GM23338 (cell line): ENCODE measurements around the gene BEST1. TPM values are rescaled to one million over a fixed set of nuclear protein-coding genes. Genes with fewer than 3 reads are reported as not detected.

Experiments used
- ATAC-seq: fragments of 200-7000 bp; cut with Tn5 transposase; 3 replicates; pipeline ENCODE4 v1.9.1; 2020
- DNase-seq: peaks from one replicate; pipeline ENCODE4 v3.0.0-alpha.2; 2015; ENCODE audit warnings: low spot score
- H2AFZ ChIP-seq: fragments of 200-600 bp; sonication (generic); 2 replicates; pipeline ENCODE4 v1.8.0; 2016; ENCODE audit warnings: antibody characterized with exemption, mild to moderate bottlenecking, moderate library complexity
- H3F3A ChIP-seq: fragments of 200-600 bp; sonication (generic); replicated peaks from 2 replicates; pipeline ENCODE4 v1.8.0; 2017; ENCODE audit warnings: antibody characterized with exemption, mixed run types, low read depth
- H3K27ac ChIP-seq: fragments of 200-600 bp; sonication (generic); 2 replicates; pipeline ENCODE4 v1.6.1; 2016; ENCODE audit warnings: low read depth
- H3K27me3 ChIP-seq: fragments of 200-600 bp; sonication (generic); 2 replicates; pipeline ENCODE4 v1.8.0; 2016; ENCODE audit warnings: mild to moderate bottlenecking, mixed run types, moderate library complexity; ENCODE audit not compliant: insufficient read depth
- H3K36me3 ChIP-seq: fragments of 200-600 bp; sonication (generic); 2 replicates; pipeline ENCODE4 v1.8.0; 2016; ENCODE audit warnings: mild to moderate bottlenecking; ENCODE audit not compliant: insufficient read depth
- H3K4me1 ChIP-seq: fragments of 200-600 bp; sonication (generic); 2 replicates; pipeline ENCODE4 v1.8.0; 2016; ENCODE audit warnings: mild to moderate bottlenecking, moderate library complexity; ENCODE audit not compliant: insufficient read depth
- H3K4me2 ChIP-seq: fragments of 200-600 bp; sonication (generic); 2 replicates; pipeline ENCODE4 v1.7.1; 2017; ENCODE audit warnings: mixed run types
- H3K4me3 ChIP-seq: fragments of 200-600 bp; sonication (generic); 2 replicates; pipeline ENCODE4 v1.6.1; 2016; ENCODE audit warnings: mixed run types
- H3K79me2 ChIP-seq: fragments of 200-600 bp; sonication (generic); replicated peaks from 2 replicates; pipeline ENCODE4 v1.8.0; 2017; ENCODE audit warnings: mild to moderate bottlenecking; ENCODE audit not compliant: insufficient read depth
- H3K9me2 ChIP-seq: fragments of 200-600 bp; sonication (generic); 2 replicates; pipeline ENCODE4 v1.8.0; 2017; ENCODE audit not compliant: insufficient read depth
- H4K20me1 ChIP-seq: fragments of 200-600 bp; sonication (generic); replicated peaks from 2 replicates; pipeline ENCODE4 v1.8.0; 2017; ENCODE audit warnings: mild to moderate bottlenecking; ENCODE audit not compliant: insufficient read depth
- H3K27ac Mint-ChIP-seq: 2 replicates; pipeline ENCODE4 v1.8.0; 2020; ENCODE audit warnings: inconsistent platforms, mild to moderate bottlenecking, moderate library complexity, mixed read lengths
- H3K27me3 Mint-ChIP-seq: 3 replicates; pipeline ENCODE4 v1.8.0; 2022; ENCODE audit warnings: low read depth, mild to moderate bottlenecking, moderate library complexity, mixed read lengths, inconsistent platforms; ENCODE audit not compliant: insufficient read depth, poor library complexity
- H3K36me3 Mint-ChIP-seq: 3 replicates; pipeline ENCODE4 v1.8.0; 2021; ENCODE audit warnings: low read depth, mild to moderate bottlenecking, inconsistent platforms, moderate library complexity, mixed read lengths
- H3K4me1 Mint-ChIP-seq: 3 replicates; pipeline ENCODE4 v1.8.0; 2020; ENCODE audit warnings: mild to moderate bottlenecking, inconsistent platforms, mixed read lengths
- H3K4me3 Mint-ChIP-seq: 3 replicates; pipeline ENCODE4 v1.8.0; 2021; ENCODE audit warnings: moderate library complexity, mild to moderate bottlenecking, inconsistent platforms, mixed read lengths
- H3K9me3 Mint-ChIP-seq: 3 replicates; pipeline ENCODE4 v1.8.0; 2020; ENCODE audit warnings: moderate library complexity, mild to moderate bottlenecking, inconsistent platforms, mixed read lengths
- CREB1 ChIP-seq: fragments of 250-450 bp; sonication (Bioruptor Pico); IDR thresholded peaks from 2 replicates; pipeline ENCODE4 v1.5.0; 2020; ENCODE audit warnings: low read depth, mild to moderate bottlenecking, moderate library complexity
- CTCF ChIP-seq, 2 experiments: fragments of 200-600 bp in 1 of 2; sonication (generic) in 1 of 2; conservative IDR thresholded peaks; 2 replicates each; pipeline versions ENCODE4 v1.5.1 to v1.6.1; 2016 to 2017; ENCODE audit warnings: antibody characterized with exemption in 2 of 2, low read depth in 2 of 2, mild to moderate bottlenecking in 2 of 2, moderate library complexity in 1 of 2
- ETS1 ChIP-seq: IDR thresholded peaks from 2 replicates; pipeline ENCODE4 v1.6.1; 2016; ENCODE audit warnings: antibody characterized with exemption
- EZH2phosphoT487 ChIP-seq: fragments of 200-600 bp; sonication (generic); IDR thresholded peaks from one replicate; pipeline ENCODE4 v1.8.1; 2018; ENCODE audit warnings: antibody characterized with exemption; ENCODE audit not compliant: unreplicated experiment
- JUNB ChIP-seq: IDR thresholded peaks from one replicate; pipeline ENCODE4 v1.6.1; 2016; ENCODE audit warnings: antibody characterized with exemption; ENCODE audit not compliant: unreplicated experiment
- NANOG ChIP-seq: IDR thresholded peaks from 2 replicates; pipeline ENCODE4 v1.6.1; 2016; ENCODE audit warnings: antibody characterized with exemption, borderline replicate concordance
- POLR2AphosphoS5 ChIP-seq: IDR thresholded peaks from 2 replicates; pipeline ENCODE4 v1.6.1; 2016; ENCODE audit warnings: antibody characterized with exemption, low read depth
- ZNF114 ChIP-seq: fragments of 250-450 bp; sonication (Bioruptor Pico); IDR thresholded peaks from 2 replicates; pipeline ENCODE4 v1.5.0; 2020; ENCODE audit warnings: mild to moderate bottlenecking, moderate library complexity
- ZNF462 ChIP-seq: fragments of 250-450 bp; sonication (Bioruptor Pico); IDR thresholded peaks from 2 replicates; pipeline ENCODE4 v1.5.0; 2020; ENCODE audit warnings: mild to moderate bottlenecking, moderate library complexity
- polyA plus RNA-seq: library from polyadenylated mRNA; unstranded; fragments of >200 nt; fragmentation: Nextera tagmentation; extraction: Ambion mirVana; gene quantifications from 2 replicates; pipeline ENCODE4 v1.2.1, GENCODE V29; 2016
- total RNA-seq: library from RNA; depleted of rRNA; stranded (reverse); fragments of >200 nt; shearing (Covaris generic); gene quantifications from 2 replicates; pipeline ENCODE4 v1.2.3, GENCODE V29; 2014

Gene BEST1
- total and polyA plus RNA-seq, 2 experiments from 2014 or later, result 0.35 to 0.44 TPM

- no peak overlapping the region for H3K27ac Mint-ChIP-seq
- H3F3A ChIP-seq, result no peaks in the 10 kb centered on the region
- H3K9me3 Mint-ChIP-seq, result peaks cover 15% of the 10 kb centered on the region
- peaks cover 5% of the 10 kb centered on the region for H3K27me3 Mint-ChIP-seq
- no peak overlapping the region for H3K4me3 Mint-ChIP-seq
- no peak for TF ChIP-seq ETS1
- TF ChIP-seq CREB1 (CRISPR knock-in tag), result no peak
- no peak for TF ChIP-seq CTCF (conservative IDR thresholded peaks at IDR 0.05; ENCODE audit: low read depth in 2 of 2)
- no peak for TF ChIP-seq JUNB
- TF ChIP-seq ZNF462 (CRISPR knock-in tag), result no peak
- TF ChIP-seq POLR2AphosphoS5, result no peak
- TF ChIP-seq NANOG, result no peak
- TF ChIP-seq ZNF114 (CRISPR knock-in tag), result no peak
- TF ChIP-seq EZH2phosphoT487, result no peak
- no peak overlapping the region for H3K4me3 ChIP-seq
- H3K27ac ChIP-seq, result no peak overlapping the region
- H3K9me2 ChIP-seq, result no peaks in the 10 kb centered on the region
- no peak overlapping the region for H2AFZ ChIP-seq
- no peaks in the 10 kb centered on the region for H3K79me2 ChIP-seq
- no peak for ATAC-seq
- H3K4me1 ChIP-seq, result peaks cover 3% of the 10 kb centered on the region; the same call in 1 of the 2 replicates
- no peaks in the 10 kb centered on the region for H3K36me3 Mint-ChIP-seq
- peaks cover 10% of the 10 kb centered on the region; the same call in 2 of the 3 replicates for H3K4me1 Mint-ChIP-seq
- no peaks in the 10 kb centered on the region for H3K27me3 ChIP-seq
- H3K4me2 ChIP-seq, result no peak overlapping the region
- H4K20me1 ChIP-seq, result no peaks in the 10 kb centered on the region
- DNase-seq, result no peak
- no peaks in the 10 kb centered on the region for H3K36me3 ChIP-seq
These were observed 19.2 kb upstream of the BEST1 start for GRCh38 chr11:61930933-61931332.
